ENCODE results near the gene KRT23. TPM values are rescaled to one million over a fixed set of nuclear protein-coding genes. Genes with fewer than 3 reads are reported as not detected.

The KRT23 gene
- total RNA-seq, 4 donors from 2014 or later, result 0.38 to 19.6 (median 4.9) TPM

GRCh38 chr17:40915199-40915661 lies 22.2 kb downstream of the KRT23 start:
- H3K36me3 ChIP-seq, result no peaks in the 10 kb centered on the region
- peak overlapping the region; percentile 5 to 76 (median 49) for H3K27ac ChIP-seq
- no peak for DNase-seq
- TF ChIP-seq CTCF (IDR thresholded peaks at IDR 0.05) (no peak), POLR2A (IDR thresholded peaks at IDR 0.05) (no peak)
- H3K4me3 ChIP-seq, result no peak overlapping the region
- no peaks in the 10 kb centered on the region for H3K27me3 ChIP-seq
- peaks cover 0 to 36% (median 10%) of the 10 kb centered on the region in 3 donors for H3K4me1 ChIP-seq
- no peaks in the 10 kb centered on the region for H3K9me3 ChIP-seq
- 19 to 34% methylated on average over 3 of the region's 3 CpGs for WGBS, 2 donors
- intact Hi-C loops (cut with DNase I), result no loop called here

GRCh38 chr17:40914075-40914855 lies 23.2 kb downstream of the KRT23 start:
- H3K4me3 ChIP-seq, result no peak overlapping the region
- H3K27me3 ChIP-seq, result no peaks in the 10 kb centered on the region
- peaks cover 8 to 46% (median 17%) of the 10 kb centered on the region in 3 donors for H3K4me1 ChIP-seq
- intact Hi-C loops (cut with DNase I), result loop anchor here (5.0 kb wide), 1 partner anchor 733 kb away; no protein-coding TSS in a partner anchor
- no peak for DNase-seq
- H3K36me3 ChIP-seq, result no peaks in the 10 kb centered on the region
- H3K9me3 ChIP-seq, result no peaks in the 10 kb centered on the region
- WGBS, 2 donors, result 37 to 82% methylated on average over 3 of the region's 3 CpGs
- peak overlapping the region in 3 of 4 donors; percentile 32 to 76 (median 66) for H3K27ac ChIP-seq
- no peak for TF ChIP-seq POLR2A (IDR thresholded peaks at IDR 0.05)
- TF ChIP-seq CTCF (IDR thresholded peaks at IDR 0.05), result no peak

- intact Hi-C loops (cut with DNase I), result loop anchor here (5.0 kb wide), 1 partner anchor 735 kb away; no protein-coding TSS in a partner anchor
- H3K9me3 ChIP-seq, result no peaks in the 10 kb centered on the region
- 84 to 86% methylated on average over 11 to 13 of the region's 13 CpGs for WGBS, 2 donors
Observed at GRCh38 chr17:40912486-40913210, 24.8 kb downstream of the KRT23 start.

GRCh38 chr17:40910441-40910841 lies 27.0 kb downstream of the KRT23 start:
- H3K4me3 ChIP-seq, result peak overlapping the region in 1 of 4 donors; percentile 29
- no peak for DNase-seq

More at GRCh38 chr17:40912486-40913210, 24.8 kb downstream of the KRT23 start:
- TF ChIP-seq POLR2A (IDR thresholded peaks at IDR 0.05) (no peak), CTCF (IDR thresholded peaks at IDR 0.05) (no peak)
- Histone ChIP-seq H3K27me3 (no peaks in the 10 kb centered on the region), H3K27ac (peak overlapping the region in 1 of 4 donors; percentile 9), H3K4me1 (peaks cover 8 to 49% (median 17%) of the 10 kb centered on the region in 3 donors), H3K4me3 (no peak overlapping the region), H3K36me3 (no peaks in the 10 kb centered on the region)
- no peak for DNase-seq

More at GRCh38 chr17:40910441-40910841, 27.0 kb downstream of the KRT23 start:
- Histone ChIP-seq H3K36me3 (no peaks in the 10 kb centered on the region), H3K4me1 (peaks cover 8 to 49% (median 17%) of the 10 kb centered on the region in 3 donors), H3K27ac (peak overlapping the region; percentile 72 to 86 (median 77)), H3K9me3 (no peaks in the 10 kb centered on the region), H3K27me3 (peaks cover 0 to 11% (median 0%) of the 10 kb centered on the region in 4 donors)
- no peak for TF ChIP-seq CTCF (IDR thresholded peaks at IDR 0.05)
- TF ChIP-seq POLR2A (IDR thresholded peaks at IDR 0.05), result no peak
- intact Hi-C loops (cut with DNase I), result loop anchor here (5.0 kb wide), 1 partner anchor 737 kb away; no protein-coding TSS in a partner anchor
- 23 to 27% methylated on average over 3 of the region's 3 CpGs for WGBS, 2 donors
